IPS-18c (cell line): ENCODE data around the gene SMKR1.
"Not testable (repeated sequence)": the region's sequence is repeated elsewhere in the genome, so short reads cannot be mapped to it uniquely, and the experiment has no call there.

Experiments
- H3K4me3 ChIP-seq: 2 replicates; pipeline ENCODE4 v1.7.0; 2013; ENCODE audit warnings: low read depth, mild to moderate bottlenecking, low read length, moderate library complexity; ENCODE audit not compliant: insufficient read depth
- H3K9me3 ChIP-seq: one replicate; pipeline ENCODE4 v1.6.1; 2013; ENCODE audit warnings: mild to moderate bottlenecking, low read length, moderate library complexity; ENCODE audit not compliant: control insufficient read depth, insufficient read depth

SMKR1 gene

GRCh38 chr7:129501760-129502707, at the start of gene SMKR1:
Gene SMKR1 (plus strand): TSS chr7:129502531. CDS start chr7:129502825, 294 bp downstream.
- Histone ChIP-seq H3K9me3 (no peaks in the 10 kb centered on the region), H3K4me3 (peak within 1 kb of the TSS; percentile 68)

GRCh38 chr7:129452589-129453231, 49.6 kb upstream of the SMKR1 start:
- H3K4me3 ChIP-seq: no peak overlapping the region
- H3K9me3 ChIP-seq: no peaks in the 10 kb centered on the region

- Histone ChIP-seq H3K9me3 (no peaks in the 10 kb centered on the region), H3K4me3 (no peak overlapping the region)
Measured at GRCh38 chr7:129453510-129454248, 48.7 kb upstream of the SMKR1 start.

- Histone ChIP-seq H3K4me3 (no peak overlapping the region), H3K9me3 (no peaks in the 10 kb centered on the region)
Measured at GRCh38 chr7:129454249-129454551, 48.1 kb upstream of the SMKR1 start.

- no peaks in the 10 kb centered on the region for H3K9me3 ChIP-seq
- H3K4me3 ChIP-seq: no peak overlapping the region
Measured at GRCh38 chr7:129456421-129456820, 45.9 kb upstream of the SMKR1 start.

- no peak overlapping the region for H3K4me3 ChIP-seq
- H3K9me3 ChIP-seq: no peaks in the 10 kb centered on the region
Measured at GRCh38 chr7:129457101-129457500, 45.2 kb upstream of the SMKR1 start.

- Histone ChIP-seq H3K4me3 (no peak overlapping the region), H3K9me3 (no peaks in the 10 kb centered on the region)
Measured at GRCh38 chr7:129458171-129458570, 44.2 kb upstream of the SMKR1 start.

- Histone ChIP-seq H3K9me3 (no peaks in the 10 kb centered on the region), H3K4me3 (no peak overlapping the region)
Measured at GRCh38 chr7:129461809-129462208, 40.5 kb upstream of the SMKR1 start.

GRCh38 chr7:129462420-129462819, 39.9 kb upstream of the SMKR1 start:
- no peaks in the 10 kb centered on the region for H3K9me3 ChIP-seq
- no peak overlapping the region for H3K4me3 ChIP-seq

- H3K9me3 ChIP-seq: no peaks in the 10 kb centered on the region
- H3K4me3 ChIP-seq: no peak overlapping the region
Measured at GRCh38 chr7:129464194-129464593, 38.1 kb upstream of the SMKR1 start.

- Histone ChIP-seq H3K9me3 (no peaks in the 10 kb centered on the region), H3K4me3 (no peak overlapping the region)
Measured at GRCh38 chr7:129465080-129465479, 37.3 kb upstream of the SMKR1 start.

GRCh38 chr7:129466796-129467195, 35.5 kb upstream of the SMKR1 start:
- no peaks in the 10 kb centered on the region for H3K9me3 ChIP-seq
- no peak overlapping the region for H3K4me3 ChIP-seq

GRCh38 chr7:129468087-129468486, 34.2 kb upstream of the SMKR1 start:
- Histone ChIP-seq H3K4me3 (no peak overlapping the region), H3K9me3 (no peaks in the 10 kb centered on the region)

GRCh38 chr7:129468547-129468946, 33.8 kb upstream of the SMKR1 start:
- no peaks in the 10 kb centered on the region for H3K9me3 ChIP-seq

GRCh38 chr7:129469930-129470329, 32.4 kb upstream of the SMKR1 start:
- H3K9me3 ChIP-seq: no peaks in the 10 kb centered on the region
- H3K4me3 ChIP-seq: no peak overlapping the region

More at GRCh38 chr7:129468547-129468946, 33.8 kb upstream of the SMKR1 start:
- no peak overlapping the region for H3K4me3 ChIP-seq

GRCh38 chr7:129470411-129470810, 31.9 kb upstream of the SMKR1 start:
- H3K4me3 ChIP-seq: no peak overlapping the region
- no peaks in the 10 kb centered on the region for H3K9me3 ChIP-seq

GRCh38 chr7:129471402-129471827, 30.9 kb upstream of the SMKR1 start:
- no peaks in the 10 kb centered on the region for H3K9me3 ChIP-seq
- H3K4me3 ChIP-seq: no peak overlapping the region

- H3K4me3 ChIP-seq, H3K9me3 ChIP-seq: not testable (repeated sequence)
Measured at GRCh38 chr7:129475931-129476330, 26.4 kb upstream of the SMKR1 start.
